Natural killer cell (primary cell): ENCODE measurements around the gene TP53. TPM values are rescaled to one million over a fixed set of nuclear protein-coding genes. Genes with fewer than 3 reads are reported as not detected.

ENCODE experiments used
- ATAC-seq, 3 donors: fragments of 150-1000 bp in 2 of 3; fragments of 200-7000 bp in 1 of 3; cut with Tn5 transposase; 1 replicate in 1 of 3; 2 replicates in 2 of 3; pipeline ENCODE4 v1.10.0; 2021; ENCODE audit warnings: mild to moderate bottlenecking in 2 of 3, moderate library complexity in 2 of 3
- DNase-seq, 2 donors: peaks; one replicate each; pipeline versions ENCODE4 v3.0.0 to v3.0.0-alpha.2; 2013 to 2021; ENCODE audit warnings: mixed read lengths in 1 of 2
- H3K27ac ChIP-seq: one replicate; pipeline ENCODE4 v1.5.1; 2013; ENCODE audit warnings: mild to moderate bottlenecking, low read length
- H3K27me3 ChIP-seq: one replicate; pipeline ENCODE4 v1.6.1; 2013; ENCODE audit warnings: low read length; ENCODE audit not compliant: control insufficient read depth, insufficient read depth
- H3K36me3 ChIP-seq: one replicate; pipeline ENCODE4 v1.6.1; 2013; ENCODE audit warnings: low read length; ENCODE audit not compliant: control insufficient read depth, insufficient read depth
- H3K4me1 ChIP-seq: one replicate; pipeline ENCODE4 v1.6.1; 2013; ENCODE audit warnings: low read length; ENCODE audit not compliant: control insufficient read depth, insufficient read depth
- H3K4me3 ChIP-seq: one replicate; pipeline ENCODE4 v1.5.1; 2013; ENCODE audit warnings: low read length
- H3K9me3 ChIP-seq: one replicate; pipeline ENCODE4 v1.6.1; 2013; ENCODE audit warnings: low read length; ENCODE audit not compliant: control insufficient read depth, insufficient read depth
- H3K27ac Mint-ChIP-seq, 2 donors: one replicate each; pipeline ENCODE4 v1.8.0; 2022; ENCODE audit warnings: mild to moderate bottlenecking in 2 of 2, mixed read lengths in 2 of 2, moderate library complexity in 1 of 2
- H3K27me3 Mint-ChIP-seq, 2 donors: one replicate each; pipeline ENCODE4 v1.8.0; 2022; ENCODE audit warnings: low read depth in 2 of 2, mixed read lengths in 2 of 2
- H3K36me3 Mint-ChIP-seq: one replicate; pipeline ENCODE4 v1.8.0; 2022; ENCODE audit warnings: mixed read lengths
- H3K4me1 Mint-ChIP-seq, 2 donors: one replicate each; pipeline ENCODE4 v1.8.0; 2022; ENCODE audit warnings: mixed read lengths in 2 of 2
- H3K4me3 Mint-ChIP-seq: one replicate; pipeline ENCODE4 v1.8.0; 2022; ENCODE audit warnings: mild to moderate bottlenecking, moderate library complexity, mixed read lengths
- H3K9me3 Mint-ChIP-seq, 2 donors: one replicate each; pipeline ENCODE4 v1.8.0; 2022; ENCODE audit warnings: mixed read lengths in 2 of 2
- WGBS: methylation state at CpG from one replicate; pipeline ENCODE4 v1.1.7; 2013; ENCODE audit warnings: missing lambda C conversion rate; ENCODE audit not compliant: insufficient coverage; 5-methylcytosine and 5-hydroxymethylcytosine counted together
- intact Hi-C: fragments of 100-400 bp; cut with micrococcal nuclease; formaldehyde crosslinking; loops from one replicate; pipeline ENCODE4 v1.14.2; 2022
- total RNA-seq, 4 donors: library from RNA; stranded (reverse); fragments of 120-200 nt in 1 of 4; gene quantifications; one replicate each; pipeline versions ENCODE4 v1.2.3 to v1.2.4, GENCODE V29; 2013 to 2022
- TF ChIP-seq, protein P1 (sequence below): fragments of 200-600 bp; IDR thresholded peaks from one replicate; pipeline ENCODE4 v1.8.0; 2022; ENCODE audit warnings: antibody characterized with exemption

The TP53 gene
- total RNA-seq, 3 donors from 2014 or later (not counting 1 experiment from before 2014, with no cell fraction given): 56.5 to 65.5 (median 62.0) TPM

DNA sequence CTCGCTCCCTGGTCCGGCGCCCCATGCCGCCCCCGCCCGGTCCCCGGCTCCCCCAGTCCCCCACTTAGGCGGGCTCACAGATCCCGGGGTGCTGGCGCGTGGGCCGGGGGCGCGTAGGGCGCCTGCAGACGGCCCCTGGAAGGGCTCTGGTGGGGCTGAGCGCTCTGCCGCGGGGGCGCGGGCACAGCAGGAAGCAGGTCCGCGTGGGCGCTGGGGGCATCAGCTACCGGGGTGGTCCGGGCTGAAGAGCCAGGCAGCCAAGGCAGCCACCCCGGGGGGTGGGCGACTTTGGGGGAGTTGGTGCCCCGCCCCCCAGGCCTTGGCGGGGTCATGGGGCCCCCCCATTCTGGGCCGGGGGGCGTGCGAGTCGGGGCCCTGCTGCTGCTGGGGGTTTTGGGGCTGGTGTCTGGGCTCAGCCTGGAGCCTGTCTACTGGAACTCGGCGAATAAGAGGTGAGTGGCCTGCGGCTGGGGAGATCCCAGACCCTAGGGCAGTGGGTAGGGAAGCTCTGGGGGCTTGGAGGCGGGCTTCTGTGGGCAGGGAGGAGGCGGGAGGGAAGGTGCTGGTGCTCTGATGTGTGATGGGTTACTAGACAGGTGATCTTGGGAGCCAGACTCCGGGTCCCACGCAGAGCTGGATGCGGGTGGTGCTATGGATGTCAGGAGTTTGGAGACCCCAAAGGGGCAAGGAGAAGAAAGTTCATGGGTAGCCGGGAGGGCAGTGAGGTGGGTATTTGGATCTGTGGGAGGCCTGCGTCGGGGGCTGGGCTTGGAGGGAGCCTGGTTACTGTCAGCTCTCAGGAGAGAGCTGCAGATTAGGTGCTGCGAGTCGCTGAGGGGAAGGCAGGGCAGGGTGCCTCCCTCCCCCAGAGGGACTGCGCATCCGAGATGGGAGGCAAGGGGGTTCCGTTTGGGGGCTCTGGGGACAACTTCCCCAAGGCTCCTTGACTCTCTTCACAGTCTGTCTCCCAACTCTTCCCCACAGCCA is 18.3 kb upstream of the TP53 start:
- peaks cover 16 to 34% of the 10 kb centered on the region in 2 donors for H3K27me3 Mint-ChIP-seq
- H3K4me3 ChIP-seq: no peak overlapping the region
- ATAC-seq: peak in 2 of 3 donors; percentile 16 to 40

DNA sequence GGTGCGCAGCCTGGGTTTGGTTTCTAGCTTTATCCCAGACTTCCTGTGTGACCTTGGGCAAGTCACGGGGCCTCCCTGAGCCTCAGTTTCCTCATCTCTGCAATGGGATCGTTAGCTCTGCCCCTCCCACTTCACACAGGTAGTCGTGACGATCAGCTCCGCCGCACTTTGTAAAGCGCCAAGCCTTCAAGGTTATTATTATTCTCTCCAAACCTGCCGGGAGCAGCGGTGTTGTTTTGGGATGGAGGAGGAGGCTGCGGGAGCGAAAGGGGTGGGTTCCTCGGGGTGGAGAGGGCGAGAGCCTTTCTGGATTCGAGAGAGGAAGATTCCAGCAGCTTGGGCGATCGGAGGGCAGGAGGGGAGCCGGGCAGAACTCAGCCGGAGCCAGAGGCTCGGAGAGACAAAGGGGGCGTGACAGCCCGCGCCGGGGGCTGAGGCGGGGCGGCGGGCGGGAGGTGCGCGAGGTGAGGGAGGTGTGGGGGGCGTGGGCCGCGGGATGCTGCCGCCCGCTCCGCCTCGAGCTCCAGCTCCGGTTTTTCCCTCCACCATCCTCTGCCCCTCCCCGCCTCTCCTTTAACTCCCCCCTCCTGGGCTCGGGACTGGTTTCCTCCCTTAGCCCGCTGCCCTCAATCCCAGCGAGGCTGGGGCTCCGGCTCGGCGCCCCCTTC is 17.4 kb upstream of the TP53 start, which contains the start of gene EFNB3:
Gene EFNB3, plus strand, starts transcription at position 602 of the 668 bp plus-strand sequence. CDS start 397 bp downstream, outside the sequence.
- Mint-ChIP-seq H3K36me3 (no peaks in the 10 kb centered on the region), H3K4me3 (peak within 1 kb of the TSS; percentile 55), H3K9me3 (no peaks in the 10 kb centered on the region), H3K4me1 (peaks cover 0 to 23% of the 10 kb centered on the region in 2 donors), H3K27ac (peak within 1 kb of the TSS in 1 of 2 donors; percentile 58), H3K27me3 (peaks cover 16 to 34% of the 10 kb centered on the region in 2 donors)
- Histone ChIP-seq H3K36me3 (peaks cover 20% of the 10 kb centered on the region), H3K9me3 (no peaks in the 10 kb centered on the region), H3K27ac (no peak within 1 kb of the TSS), H3K4me1 (peaks cover 10% of the 10 kb centered on the region), H3K4me3 (no peak within 1 kb of the TSS), H3K27me3 (peaks cover 25% of the 10 kb centered on the region)
- peak in 2 of 3 donors; percentile 40 for ATAC-seq
- intact Hi-C loops: no loop called here
- 2% methylated on average over 44 of the region's 45 CpGs for WGBS
- TF ChIP-seq, protein P1, sequence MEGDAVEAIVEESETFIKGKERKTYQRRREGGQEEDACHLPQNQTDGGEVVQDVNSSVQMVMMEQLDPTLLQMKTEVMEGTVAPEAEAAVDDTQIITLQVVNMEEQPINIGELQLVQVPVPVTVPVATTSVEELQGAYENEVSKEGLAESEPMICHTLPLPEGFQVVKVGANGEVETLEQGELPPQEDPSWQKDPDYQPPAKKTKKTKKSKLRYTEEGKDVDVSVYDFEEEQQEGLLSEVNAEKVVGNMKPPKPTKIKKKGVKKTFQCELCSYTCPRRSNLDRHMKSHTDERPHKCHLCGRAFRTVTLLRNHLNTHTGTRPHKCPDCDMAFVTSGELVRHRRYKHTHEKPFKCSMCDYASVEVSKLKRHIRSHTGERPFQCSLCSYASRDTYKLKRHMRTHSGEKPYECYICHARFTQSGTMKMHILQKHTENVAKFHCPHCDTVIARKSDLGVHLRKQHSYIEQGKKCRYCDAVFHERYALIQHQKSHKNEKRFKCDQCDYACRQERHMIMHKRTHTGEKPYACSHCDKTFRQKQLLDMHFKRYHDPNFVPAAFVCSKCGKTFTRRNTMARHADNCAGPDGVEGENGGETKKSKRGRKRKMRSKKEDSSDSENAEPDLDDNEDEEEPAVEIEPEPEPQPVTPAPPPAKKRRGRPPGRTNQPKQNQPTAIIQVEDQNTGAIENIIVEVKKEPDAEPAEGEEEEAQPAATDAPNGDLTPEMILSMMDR: no peak
- peak in 1 of 2 donors; percentile 34 for DNase-seq

More for the DNA sequence above, 18.3 kb upstream of the TP53 start:
- intact Hi-C loops: no loop called here
- DNase-seq: peak in 1 of 2 donors; percentile 23
- no peaks in the 10 kb centered on the region for H3K9me3 Mint-ChIP-seq
- H3K9me3 ChIP-seq: no peaks in the 10 kb centered on the region
- peaks cover 20% of the 10 kb centered on the region for H3K36me3 ChIP-seq
- peaks cover 15% of the 10 kb centered on the region for H3K4me1 ChIP-seq
- peaks cover 25% of the 10 kb centered on the region for H3K27me3 ChIP-seq
- TF ChIP-seq, protein P1: no peak
- peak overlapping the region in 1 of 2 donors; percentile 58 for H3K27ac Mint-ChIP-seq
- no peak overlapping the region for H3K27ac ChIP-seq
- WGBS: 6% methylated on average over 50 of the region's 50 CpGs
- H3K36me3 Mint-ChIP-seq: no peaks in the 10 kb centered on the region
- peaks cover 6 to 29% of the 10 kb centered on the region in 2 donors for H3K4me1 Mint-ChIP-seq
- peak overlapping the region; percentile 40 for H3K4me3 Mint-ChIP-seq

DNA sequence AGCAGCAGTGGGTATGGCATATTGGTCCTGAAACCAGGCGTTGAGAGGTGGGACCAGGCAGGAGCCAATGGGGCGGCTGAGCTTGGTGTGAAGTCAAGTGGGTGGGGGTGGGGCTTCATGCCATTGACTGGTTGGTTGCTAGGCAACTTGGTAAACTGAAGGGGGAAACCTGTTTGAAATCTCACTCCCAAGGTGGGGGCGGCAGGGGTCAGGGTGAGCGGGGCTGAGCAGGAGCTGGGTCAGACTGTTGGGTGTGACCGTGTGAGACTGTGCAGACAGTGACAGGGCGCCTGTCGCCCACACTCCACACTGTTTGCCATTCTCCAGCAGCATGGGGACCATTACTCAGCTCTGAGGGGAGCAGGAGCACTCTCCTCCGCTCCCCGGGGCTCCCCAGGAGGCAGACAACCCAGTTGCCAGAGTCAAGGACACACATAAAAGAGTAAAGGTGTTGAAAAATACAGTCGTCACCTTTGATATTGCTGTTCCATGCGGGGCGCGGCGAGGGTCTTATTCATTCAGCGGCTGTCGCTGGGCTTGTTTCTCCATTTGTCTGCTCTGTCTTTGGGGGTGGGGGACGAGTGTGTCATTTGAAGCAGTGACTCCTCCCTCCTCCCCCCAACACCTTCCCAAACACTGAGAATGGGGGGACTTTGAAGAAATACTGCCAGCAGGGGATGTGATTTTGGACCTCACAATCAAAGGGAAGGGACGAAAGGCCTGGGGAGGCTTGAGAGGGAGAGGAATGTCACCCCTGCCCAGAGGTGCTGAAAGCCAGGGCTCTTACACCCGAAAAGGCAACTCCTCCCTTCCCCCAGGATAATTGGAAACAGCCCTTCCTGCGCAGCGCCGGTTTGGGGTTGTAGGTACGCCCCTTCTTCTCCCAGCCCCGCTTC is 16.5 kb upstream of the TP53 start:
- H3K4me1 Mint-ChIP-seq: peaks cover 0 to 23% of the 10 kb centered on the region in 2 donors
- intact Hi-C loops: no loop called here
- Histone ChIP-seq H3K36me3 (peaks cover 20% of the 10 kb centered on the region), H3K27me3 (peaks cover 25% of the 10 kb centered on the region), H3K4me3 (no peak overlapping the region), H3K9me3 (no peaks in the 10 kb centered on the region), H3K27ac (no peak overlapping the region), H3K4me1 (peaks cover 10% of the 10 kb centered on the region)
- peak overlapping the region in 1 of 2 donors; percentile 66 for H3K27ac Mint-ChIP-seq
- WGBS: 69% methylated on average over 21 of the region's 24 CpGs
- TF ChIP-seq, protein P1: no peak
- no peaks in the 10 kb centered on the region for H3K9me3 Mint-ChIP-seq
- ATAC-seq (peak; percentile 45 to 75 (median 71)), DNase-seq (peak in 1 of 2 donors; percentile 51)
- no peaks in the 10 kb centered on the region for H3K36me3 Mint-ChIP-seq
- H3K4me3 Mint-ChIP-seq: peak overlapping the region; percentile 21
- H3K27me3 Mint-ChIP-seq: peaks cover 16 to 34% of the 10 kb centered on the region in 2 donors
